Cortex of kidney (tissue), 1 donor: ENCODE data around the gene ZBTB47.

Experiments
- DNase-seq: peaks from one replicate; lab custom pipeline; 2025; lab: John Stamatoyannopoulos, UW

Gene ZBTB47

GRCh38 chr3:42699511-42699971 lies 46.0 kb downstream of the ZBTB47 start:
- no peak for DNase-seq

GRCh38 chr3:42700366-42701288 lies 47.1 kb downstream of the ZBTB47 start:
- DNase-seq, result no peak

DNA sequence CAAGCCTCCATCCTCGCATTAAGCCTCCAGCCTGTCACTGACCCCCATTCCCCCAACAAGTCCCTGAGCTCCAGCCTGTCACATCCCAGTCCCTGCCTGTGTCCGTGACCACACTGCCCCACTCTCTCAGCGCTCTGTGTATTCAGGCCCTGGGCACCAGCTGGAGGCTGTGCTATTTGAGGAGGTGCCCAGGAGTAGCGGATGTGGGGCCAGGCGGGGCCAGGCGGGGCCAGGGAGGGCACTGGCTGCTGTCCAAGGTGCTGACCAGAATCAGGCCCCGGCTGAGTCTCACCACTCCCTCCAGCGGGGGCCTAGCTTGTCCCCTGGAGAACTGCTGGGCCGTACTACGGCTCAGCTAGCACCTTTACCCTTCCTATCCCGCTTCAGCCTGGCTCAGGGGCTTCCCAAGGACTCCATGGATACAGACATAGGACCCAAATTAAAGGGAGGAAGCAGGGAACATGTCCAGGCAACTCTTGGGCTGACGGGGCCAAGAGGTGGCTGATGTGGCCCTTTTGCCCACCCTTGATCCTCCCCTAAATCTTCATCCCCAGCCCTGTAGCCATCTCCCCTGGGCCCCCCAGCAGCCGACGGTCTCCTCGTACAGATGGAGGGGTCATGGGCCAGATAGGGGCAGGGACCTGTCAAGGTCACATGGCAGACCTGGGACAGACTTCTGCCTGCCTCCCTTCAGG lies 48.0 kb downstream of the ZBTB47 start:
- no peak for DNase-seq

DNA sequence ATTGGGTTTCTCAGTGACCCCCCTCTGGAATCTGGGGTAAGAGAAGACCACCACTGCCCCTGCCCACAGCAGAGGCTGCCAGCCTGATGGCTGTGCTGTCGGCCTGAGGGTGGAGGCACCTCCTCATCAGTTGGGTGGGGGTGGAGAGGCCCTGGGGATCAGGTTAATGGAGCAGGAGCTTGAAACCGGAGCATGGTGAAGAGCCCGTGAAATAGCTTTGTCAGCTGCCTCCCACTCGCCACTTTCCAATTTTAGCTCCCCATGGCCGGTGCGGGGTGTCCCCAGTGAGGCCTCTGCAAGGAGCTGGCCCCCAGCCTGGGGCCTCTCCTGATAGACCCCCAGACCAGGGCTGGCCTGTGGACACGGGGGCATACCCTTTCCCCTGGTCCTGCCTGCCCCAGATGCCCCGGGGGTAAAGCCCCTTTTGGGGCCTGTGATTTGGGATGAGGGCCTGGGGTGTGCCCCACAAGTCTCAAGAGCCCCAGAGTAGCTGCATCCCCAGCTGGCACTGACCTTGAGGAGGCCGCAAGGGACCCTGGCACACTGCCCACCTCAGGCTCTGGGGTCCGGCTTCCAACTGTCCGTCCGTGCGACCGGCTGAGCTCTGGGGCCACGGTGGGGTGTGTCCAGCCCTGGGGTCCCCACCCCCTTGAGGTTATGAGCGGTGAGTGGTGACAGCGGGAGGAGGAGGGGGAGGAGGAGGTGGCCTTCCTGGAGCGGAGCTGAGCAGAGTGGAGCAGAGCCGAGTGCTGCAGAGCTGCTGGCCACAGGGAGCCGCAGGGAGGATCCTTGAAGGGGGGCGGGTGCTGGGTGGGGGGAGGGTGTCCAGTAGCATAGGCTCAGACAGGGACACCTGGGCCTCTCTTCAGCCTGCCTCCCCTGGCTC lies 48.8 kb downstream of the ZBTB47 start, which contains the start of gene HHATL:
Gene HHATL, minus strand, starts transcription at position 733 of the 886 bp plus-strand sequence. CDS start 1,972 bp downstream, outside the sequence.
- no peak for DNase-seq

DNA sequence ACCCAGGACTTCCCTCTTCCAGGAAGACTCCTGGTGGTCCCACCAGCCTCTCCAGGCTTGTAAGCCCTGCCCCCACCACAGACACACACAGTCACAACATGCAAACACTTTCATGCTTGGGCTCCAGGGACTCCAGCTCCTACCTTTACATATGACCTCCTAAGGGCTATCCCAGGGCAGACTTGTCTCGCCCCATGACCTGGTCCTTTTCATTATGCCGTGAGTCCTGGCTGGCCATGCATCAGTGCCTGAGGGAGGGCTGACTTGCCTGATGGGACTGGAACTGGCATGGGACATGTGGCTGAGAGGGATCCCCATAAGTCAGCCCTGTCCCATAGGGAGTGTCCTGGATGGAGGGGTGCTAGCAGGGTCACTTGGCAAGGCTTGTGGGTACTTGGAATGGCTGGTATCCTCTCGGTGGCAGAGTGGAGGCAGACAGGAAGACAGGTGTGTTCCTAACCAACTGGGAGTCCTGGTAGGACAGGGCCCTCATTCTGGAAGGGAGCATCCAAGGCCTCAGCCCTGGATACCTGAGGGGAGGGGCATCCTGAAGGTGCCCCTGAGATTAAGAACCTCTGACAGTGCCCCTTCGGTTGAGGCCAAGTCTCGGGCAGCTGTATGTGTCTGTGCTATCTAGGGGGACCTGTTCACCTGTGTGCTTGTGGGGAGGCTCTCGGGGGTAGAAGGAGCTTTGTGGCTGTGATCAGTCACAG lies 49.6 kb downstream of the ZBTB47 start:
- no peak for DNase-seq

- DNase-seq, result no peak
Observed at GRCh38 chr3:42703695-42704025, 50.2 kb downstream of the ZBTB47 start.

DNA sequence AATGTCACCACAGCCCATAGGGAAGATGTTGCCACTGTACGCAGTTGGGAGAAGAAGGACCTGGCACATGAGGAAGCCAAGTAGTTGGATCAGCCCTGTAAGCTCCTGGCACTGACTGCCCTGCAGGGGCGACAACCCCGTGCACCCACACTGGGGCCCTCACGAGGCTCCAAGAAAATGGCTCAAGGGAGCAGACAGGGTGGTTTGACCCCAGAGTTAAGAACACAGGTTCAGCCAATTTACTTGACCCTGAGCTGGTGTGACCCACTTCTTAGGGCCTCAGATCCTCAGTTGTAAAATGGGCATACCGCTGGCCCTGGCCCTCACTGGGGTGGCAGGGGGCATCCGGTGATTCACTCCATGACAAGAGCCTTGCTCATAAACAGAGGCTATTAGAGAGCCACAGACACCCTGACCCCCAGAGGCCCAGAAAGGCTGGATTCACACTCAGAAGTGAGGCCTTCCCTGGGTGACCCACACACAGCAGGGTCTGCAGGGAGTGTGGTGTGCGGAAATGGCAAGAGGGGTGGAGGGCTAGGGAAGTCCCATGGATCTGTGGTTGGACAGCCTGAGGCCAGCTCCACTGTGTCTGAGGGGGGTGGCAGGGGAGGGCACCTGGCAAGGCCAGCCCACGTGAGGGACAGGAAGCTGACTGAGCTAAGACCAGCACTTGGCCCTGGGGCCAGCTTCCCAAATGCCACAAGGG lies 50.8 kb downstream of the ZBTB47 start:
- no peak for DNase-seq

GRCh38 chr3:42705058-42705767 lies 51.7 kb downstream of the ZBTB47 start:
- DNase-seq, result no peak

GRCh38 chr3:42705962-42706585 lies 52.6 kb downstream of the ZBTB47 start:
- no peak for DNase-seq

- no peak for DNase-seq
Observed at GRCh38 chr3:42706721-42707619, 53.5 kb downstream of the ZBTB47 start.

DNA sequence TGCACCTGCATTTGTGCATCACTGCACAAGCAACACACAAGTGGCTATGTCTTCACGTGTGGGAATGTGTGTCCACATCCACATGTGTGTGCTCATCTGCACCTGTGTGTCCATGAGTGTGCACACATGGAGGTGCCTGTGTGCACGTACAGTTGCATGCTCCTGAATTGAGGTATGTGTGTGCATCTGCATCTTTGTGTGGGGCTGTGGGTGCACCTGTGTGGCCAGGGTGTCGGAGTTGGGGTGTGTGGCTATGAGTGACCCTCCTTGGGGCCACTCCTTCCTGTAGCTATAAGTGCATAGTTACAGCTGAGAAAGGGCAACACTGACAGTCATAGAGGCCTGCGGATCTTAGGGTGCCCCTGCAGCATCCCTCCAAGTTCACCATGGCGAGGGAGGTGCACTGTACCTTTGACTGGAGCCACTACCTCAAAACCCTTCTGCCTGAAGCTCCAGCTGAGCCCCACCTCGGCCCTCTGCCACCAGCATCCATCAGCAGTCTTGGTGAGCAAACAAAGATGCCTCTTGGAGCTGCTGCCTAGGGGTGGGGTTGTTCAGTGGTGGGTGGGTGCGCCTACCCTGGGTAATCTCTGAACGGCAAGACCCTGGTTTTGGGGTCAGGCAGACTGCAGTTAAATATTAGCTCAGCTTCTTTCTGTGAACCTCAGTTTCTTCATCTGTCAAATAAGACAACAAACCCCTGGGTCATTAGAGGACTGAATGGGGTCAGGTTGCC lies 54.3 kb downstream of the ZBTB47 start:
- no peak for DNase-seq

DNA sequence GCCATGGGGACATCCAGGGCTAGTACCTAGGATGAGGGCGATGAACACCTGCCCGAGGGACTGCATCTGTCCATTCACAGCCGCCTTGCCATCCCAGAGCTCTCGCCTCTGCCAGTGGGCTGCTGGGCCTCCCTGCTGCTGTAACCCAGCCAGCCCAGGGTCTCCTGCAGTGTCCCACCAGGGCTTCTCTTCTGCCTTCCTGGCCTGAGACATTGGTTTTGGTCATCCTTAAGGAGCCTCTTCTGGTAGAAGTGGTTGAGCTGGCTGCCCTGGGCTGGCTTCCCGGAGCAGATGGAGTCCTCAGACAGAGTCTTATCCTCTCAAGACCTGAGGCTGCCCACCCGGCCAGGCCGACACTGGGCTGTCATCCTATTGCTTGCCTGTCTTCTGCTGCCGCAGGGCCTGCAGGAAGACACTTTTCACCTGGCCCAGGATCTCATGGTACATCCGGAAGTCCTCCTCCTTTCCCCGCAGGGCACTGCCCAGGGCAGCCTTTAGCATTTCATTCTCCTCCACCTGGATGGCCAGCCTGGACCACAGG lies 55.2 kb downstream of the ZBTB47 start:
- DNase-seq, result no peak

DNA sequence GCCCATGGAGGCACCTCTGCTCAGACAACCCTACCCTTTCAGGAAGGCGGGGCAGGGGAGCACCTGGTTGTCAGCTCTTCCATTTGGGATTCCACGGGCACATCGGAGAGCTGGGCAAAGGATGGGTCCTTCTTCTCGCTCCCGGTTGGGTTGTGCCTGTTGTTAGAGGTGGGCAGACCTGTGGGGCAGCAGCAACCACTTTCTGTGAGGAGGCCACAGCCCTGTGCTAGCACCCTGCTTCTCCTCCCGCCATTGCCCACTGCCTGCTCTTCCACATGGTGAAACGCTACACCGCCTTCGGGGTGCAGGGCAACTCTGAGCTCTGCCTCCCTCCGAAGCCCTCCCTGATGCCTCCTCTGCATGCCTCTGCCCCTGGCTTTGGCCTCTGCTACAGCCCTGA lies 56.1 kb downstream of the ZBTB47 start:
- DNase-seq, result no peak

- no peak for DNase-seq
Observed at GRCh38 chr3:42710323-42711021, 57.0 kb downstream of the ZBTB47 start.

- no peak for DNase-seq
Observed at GRCh38 chr3:42711491-42712343, 58.2 kb downstream of the ZBTB47 start.

GRCh38 chr3:42712344-42712648 lies 58.8 kb downstream of the ZBTB47 start:
- DNase-seq, result no peak
